IMR-90 (cell line): ENCODE measurements around the gene SLC27A2. TPM values are rescaled to one million over a fixed set of nuclear protein-coding genes. Genes with fewer than 3 reads are reported as not detected.

Experiments used
- ATAC-seq: fragments of 200-7000 bp; cut with Tn5 transposase; 2 replicates; pipeline ENCODE4 v1.9.1; 2020; ENCODE audit warnings: low read depth, mild to moderate bottlenecking, moderate library complexity
- BruUV-seq: library from RNA; stranded (reverse); fragments of 400-500 nt; replicated peaks from 2 replicates; lab custom pipeline; 2021; lab: Mats Ljungman, UMichigan
- CTCF ChIA-PET: fragments of 300-600 bp; formaldehyde crosslinking; extraction: SDS; loops from one replicate; lab custom pipeline; 2021; ENCODE audit warnings: antibody characterized with exemption; lab: Yijun Ruan, JAX
- POLR2A ChIA-PET: fragments of 300-600 bp; sonication (Branson Sonifier 250); formaldehyde crosslinking; loops from one replicate; lab custom pipeline; 2022; ENCODE audit warnings: antibody characterized with exemption; ENCODE audit not compliant: unreplicated experiment; lab: Charles Lee
- DNase-seq: peaks from one replicate; pipeline ENCODE4 v3.0.0; 2013
- H2AFZ ChIP-seq: replicated peaks from 2 replicates; pipeline ENCODE3; 2013; ENCODE audit warnings: low read length, mild to moderate bottlenecking; ENCODE audit not compliant: poor library complexity
- H2AK5ac ChIP-seq: 2 replicates; pipeline ENCODE4 v1.6.1; 2013; ENCODE audit warnings: low read depth, low read length, inconsistent platforms
- H2AK9ac ChIP-seq: replicated peaks from 2 replicates; pipeline ENCODE3; 2013; ENCODE audit warnings: mild to moderate bottlenecking, low read depth, low read length, moderate library complexity; ENCODE audit not compliant: poor library complexity
- H2BK120ac ChIP-seq: 2 replicates; pipeline ENCODE4 v1.6.1; 2013; ENCODE audit warnings: low read depth, low read length, inconsistent platforms
- H2BK15ac ChIP-seq: 3 replicates; pipeline ENCODE4 v1.6.1; 2013; ENCODE audit warnings: low read depth, low read length, inconsistent platforms
- H2BK20ac ChIP-seq: 2 replicates; pipeline ENCODE4 v1.6.1; 2013; ENCODE audit warnings: low read depth, mild to moderate bottlenecking, inconsistent platforms, low read length, moderate library complexity
- H2BK5ac ChIP-seq: 2 replicates; pipeline ENCODE4 v1.6.1; 2013; ENCODE audit warnings: mild to moderate bottlenecking, low read depth, low read length, inconsistent platforms; ENCODE audit not compliant: poor library complexity, severe bottlenecking
- H3K14ac ChIP-seq: replicated peaks from 2 replicates; pipeline ENCODE4 v1.6.1; 2013; ENCODE audit warnings: low read depth, low read length, inconsistent platforms
- H3K18ac ChIP-seq: 2 replicates; pipeline ENCODE4 v1.6.1; 2013; ENCODE audit warnings: low read depth, low read length, control low read depth
- H3K23ac ChIP-seq: 2 replicates; pipeline ENCODE4 v1.6.1; 2013; ENCODE audit warnings: low read depth, low read length, inconsistent platforms
- H3K27ac ChIP-seq: 2 replicates; pipeline ENCODE4 v1.5.1; 2013; ENCODE audit warnings: mild to moderate bottlenecking, control low read depth, low read length; ENCODE audit not compliant: insufficient read depth
- H3K27me3 ChIP-seq: 2 replicates; pipeline ENCODE4 v1.6.1; 2013; ENCODE audit warnings: low read length; ENCODE audit not compliant: control insufficient read depth, insufficient read depth
- H3K36me3 ChIP-seq: 2 replicates; pipeline ENCODE4 v1.6.1; 2013; ENCODE audit warnings: low read length, mixed read lengths; ENCODE audit not compliant: control insufficient read depth, insufficient read depth
- H3K4ac ChIP-seq: 2 replicates; pipeline ENCODE4 v1.6.1; 2013; ENCODE audit warnings: low read depth, low read length, inconsistent platforms
- H3K4me1 ChIP-seq: 2 replicates; pipeline ENCODE4 v1.6.1; 2013; ENCODE audit warnings: low read length, mixed read lengths; ENCODE audit not compliant: control insufficient read depth, insufficient read depth
- H3K4me2 ChIP-seq: 2 replicates; pipeline ENCODE4 v1.6.1; 2013; ENCODE audit warnings: low read depth, mild to moderate bottlenecking, control low read depth, low read length, moderate library complexity
- H3K4me3 ChIP-seq: 2 replicates; pipeline ENCODE4 v1.5.1; 2013; ENCODE audit warnings: low read depth, mild to moderate bottlenecking, control low read depth, low read length, moderate library complexity; ENCODE audit not compliant: insufficient read depth
- H3K56ac ChIP-seq: 2 replicates; pipeline ENCODE4 v1.6.1; 2013; ENCODE audit warnings: low read length, inconsistent platforms; ENCODE audit not compliant: insufficient read depth; ENCODE audit errors: extremely low read depth
- H3K79me1 ChIP-seq, 2 experiments: 2 replicates each; pipeline ENCODE4 v1.6.1; 2013; ENCODE audit warnings: low read length in 2 of 2, inconsistent platforms in 1 of 2, low read depth in 1 of 2
- H3K9ac ChIP-seq: 2 replicates; pipeline ENCODE4 v1.6.1; 2013; ENCODE audit warnings: low read depth, low read length, control low read depth
- H3K9me1 ChIP-seq: 2 replicates; pipeline ENCODE4 v1.6.1; 2013; ENCODE audit warnings: low read length, inconsistent platforms; ENCODE audit not compliant: insufficient read depth
- H3K9me3 ChIP-seq: 2 replicates; pipeline ENCODE4 v1.6.1; 2013; ENCODE audit warnings: low read length; ENCODE audit not compliant: control insufficient read depth, insufficient read depth
- H4K20me1 ChIP-seq: 2 replicates; pipeline ENCODE4 v1.6.1; 2013; ENCODE audit warnings: low read length, inconsistent platforms; ENCODE audit not compliant: insufficient read depth
- H4K5ac ChIP-seq: 2 replicates; pipeline ENCODE4 v1.6.1; 2013; ENCODE audit warnings: mild to moderate bottlenecking, low read depth, low read length, control low read depth
- H4K8ac ChIP-seq, 2 experiments: 2 replicates each; pipeline ENCODE4 v1.6.1; 2013; ENCODE audit warnings: low read depth in 2 of 2, low read length in 2 of 2, control low read depth in 1 of 2, inconsistent platforms in 1 of 2
- H4K91ac ChIP-seq: 2 replicates; pipeline ENCODE4 v1.6.1; 2013; ENCODE audit warnings: low read depth, low read length, inconsistent platforms; ENCODE audit not compliant: insufficient read depth
- BHLHE40 ChIP-seq: fragments of 150-350 bp; IDR thresholded peaks from 2 replicates; pipeline ENCODE4 v1.6.1; 2016; ENCODE audit warnings: mild to moderate bottlenecking, low read depth, low read length
- CEBPB ChIP-seq: IDR thresholded peaks from 2 replicates; pipeline ENCODE4 v1.6.1; 2012; ENCODE audit warnings: low read depth, low read length, improper control_type of control experiment
- CHD1 ChIP-seq: IDR thresholded peaks from 2 replicates; pipeline ENCODE4 v1.6.1; 2012; ENCODE audit warnings: low read depth, low read length, improper control_type of control experiment
- CTCF ChIP-seq: conservative IDR thresholded peaks from 2 replicates; pipeline ENCODE4 v1.5.1; 2012; ENCODE audit warnings: mild to moderate bottlenecking, low read depth, low read length, improper control_type of control experiment
- ELK1 ChIP-seq: fragments of 150-350 bp; IDR thresholded peaks from 2 replicates; pipeline ENCODE4 v1.6.1; 2016; ENCODE audit warnings: low read depth, mild to moderate bottlenecking, low read length, moderate library complexity, borderline replicate concordance
- MAFK ChIP-seq: IDR thresholded peaks from 2 replicates; pipeline ENCODE4 v1.6.1; 2012; ENCODE audit warnings: low read depth, low read length, improper control_type of control experiment
- MXI1 ChIP-seq: IDR thresholded peaks from 2 replicates; pipeline ENCODE4 v1.6.1; 2012; ENCODE audit warnings: low read depth, mild to moderate bottlenecking, low read length, moderate library complexity, borderline replicate concordance
- NFE2L2 ChIP-seq: fragments of 150-350 bp; IDR thresholded peaks from 2 replicates; pipeline ENCODE4 v1.6.1; 2016; ENCODE audit warnings: low read depth, mild to moderate bottlenecking, low read length
- POLR2A ChIP-seq: IDR thresholded peaks from 2 replicates; pipeline ENCODE4 v1.6.1; 2012; ENCODE audit warnings: mild to moderate bottlenecking, low read depth, low read length
- RAD21 ChIP-seq: IDR thresholded peaks from 2 replicates; pipeline ENCODE4 v1.6.1; 2012; ENCODE audit warnings: low read length, improper control_type of control experiment
- RFX5 ChIP-seq: IDR thresholded peaks from 2 replicates; pipeline ENCODE4 v1.8.0; 2012; ENCODE audit warnings: low read depth, mild to moderate bottlenecking, low read length, moderate library complexity
- WGBS, 2 experiments: methylation state at CpG; one replicate each; pipeline versions ENCODE4 v1.1.5 to v1.1.7; 2013; ENCODE audit warnings: missing lambda C conversion rate in 2 of 2; ENCODE audit not compliant: insufficient read length in 1 of 2; ENCODE audit errors: extremely low coverage in 2 of 2; 5-methylcytosine and 5-hydroxymethylcytosine counted together
- dilution Hi-C: fragments of 300-500 bp; cut with HindIII; formaldehyde crosslinking; loops from one replicate; pipeline ENCODE4 v1.14.3; 2018; ENCODE audit warnings: low sequenced_read_pairs; ENCODE audit not compliant: unreplicated experiment
- in situ Hi-C: fragments of 300-500 bp; cut with MboI; formaldehyde crosslinking; loops from 3 replicates; pipeline ENCODE4 v1.14.3; 2019; ENCODE audit warnings: low sequenced_read_pairs, inconsistent platforms, mixed read lengths
- intact Hi-C: fragments of 100-400 bp; cut with micrococcal nuclease; formaldehyde crosslinking; loops from 2 replicates; pipeline ENCODE4 v1.10.0; 2022
- polyA plus RNA-seq, 3 experiments: library from polyadenylated mRNA; depleted of rRNA; stranded (reverse); fragments of >200 nt; gene quantifications; 2 replicates each; pipeline ENCODE4 v1.2.3, GENCODE V29; 2012; ENCODE audit warnings: low replicate concordance in 1 of 3
- total RNA-seq: library from RNA; depleted of rRNA; stranded (reverse); fragments of >200 nt; gene quantifications from 2 replicates; pipeline ENCODE4 v1.2.3, GENCODE V29; 2012
- TF ChIP-seq, protein P1 (sequence below): fragments of 150-350 bp; IDR thresholded peaks from 2 replicates; pipeline ENCODE4 v1.6.1; 2017; ENCODE audit warnings: mild to moderate bottlenecking, antibody characterized with exemption, low read length, low read depth

The SLC27A2 gene
- total and polyA plus RNA-seq, 2 of the 4 experiments (the other 2 are of a cell fraction): under 0.01 TPM; not detected in 1

DNA sequence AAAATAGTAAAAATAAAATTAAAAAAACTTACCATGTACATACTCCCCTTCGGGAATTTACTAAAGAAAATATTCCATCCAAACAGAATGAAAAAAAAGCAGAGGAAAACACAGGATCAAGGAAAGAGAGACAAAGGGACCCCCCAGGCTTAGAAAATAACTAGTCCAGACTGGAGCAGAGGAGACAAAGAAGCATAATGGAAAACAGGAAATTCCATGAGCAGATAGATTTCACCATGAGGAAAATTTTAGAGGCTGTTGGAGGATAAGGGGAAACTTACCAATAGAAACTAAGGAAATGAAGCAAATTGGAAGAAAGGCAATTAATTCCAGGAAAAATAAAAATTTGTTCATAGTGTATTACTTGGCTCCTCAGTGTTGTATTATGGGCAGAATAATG lies 36.7 kb downstream of the SLC27A2 start:
- Histone ChIP-seq H4K5ac (no peak overlapping the region), H3K4me2 (no peak overlapping the region), H3K14ac (no peak overlapping the region), H2AK9ac (no peak overlapping the region), H3K27me3 (peaks cover 8% of the 10 kb centered on the region), H2BK15ac (no peak overlapping the region), H3K18ac (no peak overlapping the region), H2AK5ac (no peak overlapping the region), H3K27ac (no peak overlapping the region), H4K20me1 (no peaks in the 10 kb centered on the region), H3K23ac (no peak overlapping the region), H2BK20ac (no peak overlapping the region), H3K4ac (no peak overlapping the region), H2AFZ (no peak overlapping the region), H3K9me3 (no peaks in the 10 kb centered on the region), H3K56ac (no peak overlapping the region), H2BK120ac (no peak overlapping the region), H3K36me3 (no peaks in the 10 kb centered on the region), H3K4me3 (no peak overlapping the region), H2BK5ac (no peak overlapping the region), H3K9ac (no peak overlapping the region), H3K4me1 (no peaks in the 10 kb centered on the region), H4K8ac (no peak overlapping the region), H4K91ac (no peak overlapping the region), H3K9me1 (no peaks in the 10 kb centered on the region), H3K79me1 (no peaks in the 10 kb centered on the region)
- CTCF ChIA-PET: no interaction called here
- dilution Hi-C loops (no loop called here), intact Hi-C loops (no loop called here), in situ Hi-C loops (no loop called here)
- BruUV-seq: no TSS peak
- POLR2A ChIA-PET: no interaction called here
- no CpG with 5 or more reads among the region's 1 CpG for WGBS, 2 experiments
- DNase-seq (no peak), ATAC-seq (no peak)
- TF ChIP-seq NFE2L2 (no peak), BHLHE40 (no peak), CTCF (no peak), CEBPB (no peak), MAFK (no peak), RAD21 (no peak), MXI1 (no peak), RFX5 (no peak), CHD1 (no peak), ELK1 (no peak), POLR2A (no peak)
- TF ChIP-seq, protein P1, sequence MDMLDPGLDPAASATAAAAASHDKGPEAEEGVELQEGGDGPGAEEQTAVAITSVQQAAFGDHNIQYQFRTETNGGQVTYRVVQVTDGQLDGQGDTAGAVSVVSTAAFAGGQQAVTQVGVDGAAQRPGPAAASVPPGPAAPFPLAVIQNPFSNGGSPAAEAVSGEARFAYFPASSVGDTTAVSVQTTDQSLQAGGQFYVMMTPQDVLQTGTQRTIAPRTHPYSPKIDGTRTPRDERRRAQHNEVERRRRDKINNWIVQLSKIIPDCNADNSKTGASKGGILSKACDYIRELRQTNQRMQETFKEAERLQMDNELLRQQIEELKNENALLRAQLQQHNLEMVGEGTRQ: no peak
